RPMI7951 (cell line): ENCODE results near the gene RLN3. TPM values are rescaled to one million over a fixed set of nuclear protein-coding genes. Genes with fewer than 3 reads are reported as not detected.
A peak's percentile ranks its signal among the peaks of the same experiment; 100 is the strongest.
"Not testable (repeated sequence)": the region's sequence is repeated elsewhere in the genome, so short reads cannot be mapped to it uniquely, and the experiment has no call there.

Experiments used
- DNase-seq: peaks from one replicate; pipeline ENCODE4 v3.0.0-alpha.2; 2012; ENCODE audit warnings: low read depth
- total RNA-seq: library from RNA; depleted of rRNA; stranded (reverse); fragments of >200 nt; shearing (Covaris generic); gene quantifications from 2 replicates; pipeline ENCODE4 v1.2.3, GENCODE V29; 2014

The RLN3 gene
- total RNA-seq, 1 experiment from 2014 or later = not detected

GRCh38 chr19:13995017-13995728 lies 32.8 kb upstream of the RLN3 start:
- peak; percentile 27 for DNase-seq

GRCh38 chr19:13995878-13996765 lies 31.8 kb upstream of the RLN3 start:
- DNase-seq = no peak

GRCh38 chr19:13996928-13997630 lies 30.9 kb upstream of the RLN3 start:
- no peak for DNase-seq

GRCh38 chr19:13997631-13997962 lies 30.4 kb upstream of the RLN3 start:
- no peak for DNase-seq

- DNase-seq = no peak
Observed at GRCh38 chr19:13998426-13998825, 29.5 kb upstream of the RLN3 start.

- DNase-seq = no peak
Observed at GRCh38 chr19:13999085-13999484, 28.9 kb upstream of the RLN3 start.

- no peak for DNase-seq
Observed at GRCh38 chr19:14000691-14001375, 27.1 kb upstream of the RLN3 start.

GRCh38 chr19:14002571-14003250 lies 25.2 kb upstream of the RLN3 start:
- DNase-seq = no peak

- DNase-seq = no peak
Observed at GRCh38 chr19:14003251-14004055, 24.5 kb upstream of the RLN3 start.

- no peak for DNase-seq
Observed at GRCh38 chr19:14004619-14005348, 23.2 kb upstream of the RLN3 start.

- peak; percentile 83 for DNase-seq
Observed at GRCh38 chr19:14005349-14006084, 22.4 kb upstream of the RLN3 start.

- peak; percentile 100 for DNase-seq
Observed at GRCh38 chr19:14006085-14006765, 21.7 kb upstream of the RLN3 start, which contains the start of gene RFX1. Gene RFX1 (minus strand): TSS chr19:14006320. CDS start chr19:13993843, 12,477 bp downstream.

- no peak for DNase-seq
Observed at GRCh38 chr19:14006766-14007562, 21.0 kb upstream of the RLN3 start.

- DNase-seq = no peak
Observed at GRCh38 chr19:14012378-14012915, 15.5 kb upstream of the RLN3 start.

- DNase-seq = no peak
Observed at GRCh38 chr19:14015524-14016035, 12.4 kb upstream of the RLN3 start.

- DNase-seq = no peak
Observed at GRCh38 chr19:14019100-14019499, 8.8 kb upstream of the RLN3 start.

- DNase-seq = not testable (repeated sequence)
Observed at GRCh38 chr19:14019739-14020138, 8.2 kb upstream of the RLN3 start.
